ENCODE data around the gene NIPAL3.
"Not testable (repeated sequence)": the region's sequence is repeated elsewhere in the genome, so short reads cannot be mapped to it uniquely, and the experiment has no call there.

NIPAL3 gene

GRCh38 chr1:24424207-24424606 lies 8.6 kb downstream of the NIPAL3 start:
- no peak for DNase-seq (ENCODE audit: low spot score)

- DNase-seq (ENCODE audit: low spot score): no peak
Measured at GRCh38 chr1:24424990-24425389, 9.4 kb downstream of the NIPAL3 start.

GRCh38 chr1:24425441-24425840 lies 9.8 kb downstream of the NIPAL3 start:
- DNase-seq (ENCODE audit: low spot score): no peak

GRCh38 chr1:24425922-24426321 lies 10.3 kb downstream of the NIPAL3 start:
- DNase-seq (ENCODE audit: low spot score): no peak

- no peak for DNase-seq (ENCODE audit: low spot score)
Measured at GRCh38 chr1:24426744-24427544, 11.3 kb downstream of the NIPAL3 start.

DNA sequence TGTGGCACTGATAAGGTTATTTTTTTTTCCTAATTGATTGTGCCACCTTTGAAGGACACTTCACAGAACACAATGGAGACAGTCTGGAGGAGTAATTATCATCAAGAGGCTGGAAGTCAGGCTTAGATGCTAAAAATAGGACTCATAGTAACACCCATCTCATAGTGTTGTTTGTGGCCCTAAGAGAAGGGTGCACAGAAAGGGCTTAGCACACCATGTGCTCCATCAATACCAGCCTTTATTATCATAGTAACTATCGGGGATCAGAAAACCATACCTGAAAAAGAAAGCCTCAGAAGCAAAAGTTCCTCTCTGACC lies 11.9 kb downstream of the NIPAL3 start:
- DNase-seq (ENCODE audit: low spot score): no peak

- no peak for DNase-seq (ENCODE audit: low spot score)
Measured at GRCh38 chr1:24435782-24436365, 20.3 kb downstream of the NIPAL3 start.

DNA sequence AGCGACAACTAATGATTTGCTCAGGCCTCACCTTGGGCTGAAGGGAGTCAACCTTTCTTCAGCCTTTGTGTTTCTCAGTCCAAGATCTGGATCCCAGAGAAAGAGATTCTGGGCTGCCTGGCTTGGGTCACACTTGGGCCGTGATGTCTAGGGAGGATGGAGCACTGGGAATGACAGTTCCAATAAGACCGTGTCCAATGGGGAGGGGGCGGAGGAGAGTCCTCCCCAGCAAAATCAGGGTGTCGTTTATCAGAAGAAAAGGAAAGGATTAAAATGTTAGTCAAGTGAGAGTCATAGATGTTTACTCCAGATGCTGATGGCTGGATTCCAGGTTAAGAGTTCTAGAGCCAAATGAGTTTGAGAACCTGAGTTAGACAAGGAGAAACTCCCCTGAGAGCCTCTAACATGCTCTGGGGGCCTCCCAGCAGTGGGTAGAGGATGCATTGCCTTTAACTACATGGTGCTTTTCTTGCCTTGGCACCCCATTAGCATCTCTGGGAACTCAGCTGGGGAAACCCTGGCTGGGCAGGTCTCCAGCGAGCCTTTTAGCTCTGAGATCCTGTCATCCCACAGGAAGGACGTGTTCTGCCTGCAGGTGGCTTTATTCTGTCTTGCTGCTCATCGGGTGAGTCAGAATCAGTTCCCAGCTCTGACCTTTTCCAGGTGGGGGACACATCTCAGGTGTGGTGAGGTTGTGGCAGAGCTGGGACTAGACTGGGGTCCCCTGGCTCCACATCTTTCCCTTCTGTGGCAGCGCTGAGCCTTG lies 22.2 kb downstream of the NIPAL3 start:
- DNase-seq (ENCODE audit: low spot score): no peak

- no peak for DNase-seq (ENCODE audit: low spot score)
Measured at GRCh38 chr1:24438423-24438901, 22.9 kb downstream of the NIPAL3 start.

- no peak for DNase-seq (ENCODE audit: low spot score)
Measured at GRCh38 chr1:24440436-24440835, 24.8 kb downstream of the NIPAL3 start.

- DNase-seq (ENCODE audit: low spot score): no peak
Measured at GRCh38 chr1:24441480-24441879, 25.9 kb downstream of the NIPAL3 start.

DNA sequence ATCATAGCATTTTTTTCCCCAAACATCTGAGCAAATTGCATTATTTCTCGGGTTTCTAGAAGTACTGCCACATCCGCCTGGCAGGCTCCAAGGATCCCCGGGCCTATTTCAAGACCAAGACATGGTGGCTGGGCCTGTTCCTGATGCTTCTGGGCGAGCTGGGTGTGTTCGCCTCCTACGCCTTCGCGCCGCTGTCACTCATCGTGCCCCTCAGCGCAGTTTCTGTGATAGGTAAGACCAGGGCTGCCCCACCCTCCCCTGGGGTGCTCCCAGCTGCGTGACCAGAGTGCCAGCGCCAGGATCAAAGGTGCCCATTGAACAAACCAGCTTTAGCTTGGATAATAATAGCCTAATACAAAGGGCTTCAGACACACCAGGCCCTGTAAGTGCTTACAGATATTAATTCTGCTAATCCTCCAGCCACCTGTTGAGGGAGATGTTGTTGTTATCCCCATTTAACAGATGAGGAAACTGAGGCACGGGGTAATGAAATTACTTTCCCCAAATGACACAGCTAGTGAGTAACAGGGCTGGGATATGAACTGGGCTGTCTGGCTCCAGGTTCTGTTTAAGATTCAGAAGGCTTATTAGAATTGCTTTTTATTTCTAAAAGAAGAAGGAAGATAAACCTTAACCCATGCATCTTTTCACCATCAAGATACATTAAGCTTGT lies 26.5 kb downstream of the NIPAL3 start:
- DNase-seq (ENCODE audit: low spot score): no peak

DNA sequence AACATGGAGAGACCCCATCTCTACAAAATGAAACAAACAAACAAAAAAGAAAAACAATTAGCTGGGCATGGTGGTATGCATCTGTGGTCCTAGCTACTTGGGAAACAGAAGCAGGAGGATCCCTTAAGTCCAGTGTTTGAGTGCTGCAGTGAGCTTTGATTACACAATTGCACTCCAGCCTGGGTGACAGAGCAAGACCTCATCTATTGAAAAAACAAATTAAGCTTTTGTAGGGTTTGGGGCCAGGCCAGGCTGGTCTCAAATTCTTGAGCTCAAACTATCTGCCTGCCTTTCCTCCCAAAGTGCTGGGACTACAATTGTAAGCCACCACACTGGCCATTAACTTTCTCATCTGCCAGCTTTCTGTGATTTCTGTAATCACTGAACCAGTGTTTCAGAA lies 27.2 kb downstream of the NIPAL3 start:
- no peak for DNase-seq (ENCODE audit: low spot score)

GRCh38 chr1:24443241-24443656 lies 27.6 kb downstream of the NIPAL3 start:
- no peak for DNase-seq (ENCODE audit: low spot score)

DNA sequence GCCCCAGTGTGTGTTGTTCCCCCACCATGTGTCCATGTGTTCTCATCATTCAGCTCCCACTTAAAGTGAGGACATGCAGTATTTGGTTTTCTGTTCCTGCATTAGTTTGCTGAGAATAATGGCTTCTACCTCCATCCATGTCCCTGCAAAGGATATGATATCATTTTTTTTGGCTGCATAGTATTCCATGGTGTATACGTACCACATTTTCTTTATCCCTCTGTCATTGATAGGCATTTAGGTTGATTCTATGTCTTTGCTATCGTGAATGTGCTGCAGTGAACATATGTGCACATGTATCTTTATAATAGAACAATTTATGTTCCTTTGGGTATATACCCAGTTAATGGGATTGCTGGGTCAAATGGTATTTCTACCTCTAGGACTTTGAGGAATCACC lies 30.8 kb downstream of the NIPAL3 start:
- not testable (repeated sequence) for DNase-seq (ENCODE audit: low spot score)

GRCh38 chr1:24450316-24450715 lies 34.7 kb downstream of the NIPAL3 start:
- DNase-seq (ENCODE audit: low spot score): no peak

DNA sequence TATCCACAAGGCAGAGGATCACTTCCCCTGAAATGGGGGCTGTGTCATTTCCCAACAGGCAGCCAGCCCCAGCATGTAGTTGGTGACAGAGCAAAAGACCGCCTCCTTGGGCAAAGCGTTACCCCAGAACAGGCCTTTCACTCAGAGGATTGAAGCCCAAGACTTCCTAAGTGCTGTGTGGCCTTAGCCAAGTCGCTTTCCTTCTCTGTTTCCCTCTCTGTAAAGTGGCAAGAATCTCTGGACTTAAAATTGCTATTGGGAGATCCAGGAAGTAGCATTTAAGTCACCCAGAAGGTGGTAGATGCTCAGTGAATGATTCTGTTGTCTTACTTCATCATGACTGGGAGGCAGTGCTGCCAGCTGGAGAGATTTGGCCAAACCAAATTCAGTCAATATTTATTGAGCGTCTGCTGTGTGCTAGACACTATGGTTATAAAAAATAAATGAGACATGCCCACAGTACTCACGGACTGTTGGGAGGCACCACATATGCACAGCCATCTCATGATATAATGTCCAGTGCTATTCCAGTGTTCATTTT lies 35.3 kb downstream of the NIPAL3 start:
- no peak for DNase-seq (ENCODE audit: low spot score)

- DNase-seq (ENCODE audit: low spot score): no peak
Measured at GRCh38 chr1:24451746-24452145, 36.1 kb downstream of the NIPAL3 start.

- DNase-seq (ENCODE audit: low spot score): no peak
Measured at GRCh38 chr1:24452922-24453485, 37.4 kb downstream of the NIPAL3 start.

GRCh38 chr1:24454673-24455072 lies 39.1 kb downstream of the NIPAL3 start:
- DNase-seq (ENCODE audit: low spot score): no peak

GRCh38 chr1:24455272-24455671 lies 39.7 kb downstream of the NIPAL3 start:
- no peak for DNase-seq (ENCODE audit: low spot score)

- DNase-seq (ENCODE audit: low spot score): no peak
Measured at GRCh38 chr1:24457866-24458265, 42.3 kb downstream of the NIPAL3 start.
